GM21619 (cell line): ENCODE measurements around the gene MYO7A.

Experiments
- ATAC-seq: cut with Tn5 transposase; IDR thresholded peaks from one replicate; pipeline ENCODE4 v1.9.1; 2021; ENCODE audit not compliant: unreplicated experiment

MYO7A gene

GRCh38 chr11:77212314-77213007 is 84.4 kb downstream of the MYO7A start:
- no peak for ATAC-seq

GRCh38 chr11:77213029-77213579 is 85.1 kb downstream of the MYO7A start:
- no peak for ATAC-seq

- no peak for ATAC-seq
These were observed 85.8 kb downstream of the MYO7A start for GRCh38 chr11:77213589-77214428.

GRCh38 chr11:77214557-77214956 is 86.5 kb downstream of the MYO7A start:
- no peak for ATAC-seq

GRCh38 chr11:77215106-77215505 is 87.1 kb downstream of the MYO7A start:
- ATAC-seq: no peak

GRCh38 chr11:77217156-77217555 is 89.1 kb downstream of the MYO7A start:
- ATAC-seq: no peak

- ATAC-seq: no peak
These were observed 95.8 kb downstream of the MYO7A start for GRCh38 chr11:77223797-77224196.

- ATAC-seq: no peak
These were observed 103.0 kb downstream of the MYO7A start for GRCh38 chr11:77230878-77231605.

- no peak for ATAC-seq
These were observed 103.8 kb downstream of the MYO7A start for GRCh38 chr11:77231800-77232199.

GRCh38 chr11:77232242-77232641 is 104.2 kb downstream of the MYO7A start:
- ATAC-seq: no peak

GRCh38 chr11:77233011-77233410 is 105.0 kb downstream of the MYO7A start:
- ATAC-seq: no peak

GRCh38 chr11:77236901-77237300 is 108.9 kb downstream of the MYO7A start:
- no peak for ATAC-seq

- ATAC-seq: no peak
These were observed 116.4 kb downstream of the MYO7A start for GRCh38 chr11:77244277-77245027.

- ATAC-seq: no peak
These were observed 121.4 kb downstream of the MYO7A start for GRCh38 chr11:77249427-77249826.

GRCh38 chr11:77250881-77251640 is 123.0 kb downstream of the MYO7A start:
- ATAC-seq: no peak

GRCh38 chr11:77252555-77253270 is 124.7 kb downstream of the MYO7A start:
- no peak for ATAC-seq

GRCh38 chr11:77253690-77254089 is 125.6 kb downstream of the MYO7A start:
- ATAC-seq: no peak

GRCh38 chr11:77259641-77260040 is 131.6 kb downstream of the MYO7A start:
- ATAC-seq: no peak

GRCh38 chr11:77262803-77263202 is 134.8 kb downstream of the MYO7A start:
- ATAC-seq: no peak
